ENCODE results near the gene VPS8.
"Not testable (repeated sequence)": the region's sequence is repeated elsewhere in the genome, so short reads cannot be mapped to it uniquely, and the experiment has no call there.

The VPS8 gene

DNA sequence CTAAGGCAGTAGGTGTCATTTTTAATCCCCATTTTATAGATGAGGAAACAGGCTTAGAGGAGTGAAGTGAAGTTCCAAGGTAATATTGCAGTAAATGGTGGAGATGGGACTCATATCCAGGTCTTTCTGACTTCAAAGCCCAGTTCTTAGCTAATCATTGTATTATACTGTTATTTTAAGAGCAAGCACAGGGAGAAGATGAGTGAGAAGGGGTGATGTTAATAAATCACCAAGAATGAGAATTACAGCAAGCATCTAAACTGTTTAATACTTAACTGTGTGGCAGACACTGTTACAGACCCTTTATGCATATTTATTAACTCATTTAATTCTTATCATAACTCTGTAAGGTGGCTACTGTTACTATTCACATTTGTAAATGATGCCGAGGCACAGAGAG lies 61.2 kb downstream of the VPS8 start:
- no peak for DNase-seq

DNA sequence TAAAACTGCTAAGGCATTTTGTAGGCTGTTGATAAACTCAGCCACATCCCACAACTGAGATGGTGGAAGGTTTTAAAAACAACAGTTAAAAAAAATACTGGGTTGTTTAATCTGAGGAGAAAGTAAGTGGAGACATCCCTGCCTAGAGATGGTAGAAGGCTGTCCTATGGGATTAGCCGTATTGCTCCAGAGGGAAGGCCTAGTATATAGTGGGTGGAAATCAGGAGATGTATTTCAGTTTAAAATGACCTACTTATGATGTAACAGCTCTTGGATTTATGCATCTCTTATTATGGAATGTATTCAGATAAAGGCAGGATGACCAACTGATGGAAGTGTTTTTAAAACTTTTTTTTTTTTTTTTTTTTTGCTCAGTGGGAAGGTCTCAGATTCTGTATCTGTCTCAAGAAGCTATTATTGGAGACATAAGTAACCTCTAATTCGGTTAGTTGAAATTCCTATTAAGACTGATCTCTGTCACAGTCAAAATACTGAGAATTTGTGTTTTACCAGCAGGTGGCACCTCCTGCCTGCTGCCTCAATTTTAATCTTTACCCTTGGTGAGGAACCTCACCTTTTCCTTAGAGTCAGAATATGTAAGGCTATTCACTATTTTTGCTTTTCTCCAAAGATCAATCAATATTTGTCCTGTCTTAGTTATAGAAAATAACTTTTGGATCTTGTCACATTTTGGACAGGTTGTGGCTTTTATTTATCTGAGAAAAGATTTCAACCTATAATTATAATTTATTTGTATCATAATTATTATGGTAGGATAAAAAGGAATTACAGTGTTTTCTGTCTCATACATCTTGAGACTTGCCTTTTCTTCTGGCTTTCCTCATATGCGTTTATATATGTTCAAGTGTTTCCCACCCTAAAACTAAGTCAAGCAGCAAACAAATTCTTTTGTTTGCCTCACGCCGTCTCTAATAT lies 63.0 kb downstream of the VPS8 start:
- DNase-seq, result peak; percentile 13 to 27 (median 17)

DNA sequence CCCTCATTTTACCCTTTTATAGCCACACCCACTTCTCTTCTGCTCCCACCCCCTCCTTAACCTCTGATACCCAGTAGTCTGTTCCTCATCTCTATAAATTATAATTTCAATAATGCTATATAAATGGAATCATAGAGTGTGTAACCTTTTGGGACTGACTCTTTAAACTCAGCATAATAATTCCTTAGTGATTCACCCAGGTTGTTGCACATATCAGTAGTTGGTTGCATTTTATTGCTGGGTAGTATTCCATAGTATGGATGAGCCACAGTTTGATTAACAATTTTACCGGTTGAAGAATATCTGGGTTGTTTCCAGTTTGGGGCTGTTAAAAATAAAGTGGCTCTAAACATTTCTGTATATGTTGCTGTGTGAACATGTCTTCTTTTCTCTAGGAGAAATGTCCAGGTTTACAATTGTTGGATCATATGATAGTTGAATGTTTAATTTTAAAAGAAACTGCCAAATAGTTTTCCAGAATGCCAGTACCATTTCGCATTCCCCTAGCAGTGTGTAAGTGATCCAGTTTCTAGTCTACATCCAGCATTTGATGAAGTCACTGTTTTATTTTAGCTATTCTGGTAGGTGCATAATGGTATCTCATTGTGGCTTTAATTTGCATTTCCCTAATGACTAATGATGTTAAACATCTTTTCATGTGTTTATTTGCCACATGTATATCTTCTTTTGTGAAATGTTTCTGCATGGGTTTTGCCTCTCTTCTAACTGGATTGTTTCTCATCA lies 68.5 kb downstream of the VPS8 start:
- DNase-seq, result no peak

DNA sequence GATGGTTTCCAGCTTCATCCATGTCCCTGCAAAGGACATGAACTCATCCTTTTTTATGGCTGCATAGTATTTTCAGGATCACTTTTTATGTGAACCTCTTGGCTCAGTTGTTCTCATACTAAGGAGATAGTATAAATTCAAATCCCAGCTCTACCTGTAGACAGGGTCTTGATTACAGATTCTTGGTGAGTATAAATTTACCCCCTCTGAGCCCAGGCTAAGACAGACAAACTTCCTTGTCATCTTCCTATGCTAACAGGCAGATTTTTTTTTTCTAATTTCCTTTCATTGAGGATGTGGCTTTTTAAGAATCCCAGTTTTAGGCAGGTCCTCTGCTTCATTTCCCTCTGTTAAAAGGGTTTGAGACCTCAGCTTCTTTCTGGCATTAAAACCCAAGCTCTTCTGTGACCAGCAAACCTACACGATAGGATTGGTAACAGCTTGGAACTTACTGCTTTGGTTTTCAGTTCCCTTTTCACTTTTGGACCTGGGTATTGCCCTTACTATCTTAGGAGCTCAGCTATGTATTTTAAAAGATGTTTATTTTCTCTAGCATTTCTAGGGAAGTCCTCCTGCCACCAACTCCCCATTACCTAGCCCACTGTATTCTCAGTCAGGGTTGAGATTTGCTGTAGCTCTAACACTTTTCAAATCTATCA lies 72.5 kb downstream of the VPS8 start:
- DNase-seq, result no peak

DNA sequence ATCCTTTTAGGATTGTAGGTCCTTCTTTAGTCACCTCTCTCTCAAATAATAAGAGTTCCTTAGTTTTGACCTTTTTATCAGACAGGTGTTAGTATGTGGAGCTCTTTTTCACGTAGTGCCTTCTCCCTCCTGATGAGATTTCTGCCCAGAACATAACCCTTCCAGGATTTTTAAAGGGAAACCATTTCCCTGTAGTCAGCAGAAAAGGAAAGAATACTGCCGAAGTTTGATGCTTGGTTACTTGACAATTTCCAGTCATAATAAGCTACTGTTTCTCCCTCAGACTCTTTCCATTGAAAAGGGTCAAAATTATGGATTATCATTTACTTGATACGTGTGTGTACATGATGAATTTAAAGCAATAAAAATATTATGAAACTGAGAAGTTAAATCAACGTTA lies 73.1 kb downstream of the VPS8 start:
- no peak for DNase-seq

DNA sequence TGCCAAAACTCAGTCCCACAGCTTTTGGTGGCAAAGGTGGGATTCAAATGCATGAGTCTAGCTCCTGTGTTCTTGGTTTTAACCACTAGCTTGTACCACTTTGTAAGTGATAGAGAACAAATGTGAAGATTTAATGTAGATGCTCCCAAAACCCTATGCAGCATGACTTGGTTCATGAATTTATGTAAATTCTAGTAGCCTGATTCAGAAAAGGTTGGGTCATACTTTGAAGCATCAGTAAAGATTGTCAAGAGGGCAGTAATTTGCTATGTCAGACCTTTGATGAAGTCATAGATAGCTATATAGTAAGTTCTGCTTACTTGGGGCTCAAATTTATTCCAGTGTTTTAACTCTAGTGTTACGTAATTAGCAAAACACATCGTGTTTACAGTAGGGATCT lies 75.6 kb downstream of the VPS8 start:
- no peak for DNase-seq

DNA sequence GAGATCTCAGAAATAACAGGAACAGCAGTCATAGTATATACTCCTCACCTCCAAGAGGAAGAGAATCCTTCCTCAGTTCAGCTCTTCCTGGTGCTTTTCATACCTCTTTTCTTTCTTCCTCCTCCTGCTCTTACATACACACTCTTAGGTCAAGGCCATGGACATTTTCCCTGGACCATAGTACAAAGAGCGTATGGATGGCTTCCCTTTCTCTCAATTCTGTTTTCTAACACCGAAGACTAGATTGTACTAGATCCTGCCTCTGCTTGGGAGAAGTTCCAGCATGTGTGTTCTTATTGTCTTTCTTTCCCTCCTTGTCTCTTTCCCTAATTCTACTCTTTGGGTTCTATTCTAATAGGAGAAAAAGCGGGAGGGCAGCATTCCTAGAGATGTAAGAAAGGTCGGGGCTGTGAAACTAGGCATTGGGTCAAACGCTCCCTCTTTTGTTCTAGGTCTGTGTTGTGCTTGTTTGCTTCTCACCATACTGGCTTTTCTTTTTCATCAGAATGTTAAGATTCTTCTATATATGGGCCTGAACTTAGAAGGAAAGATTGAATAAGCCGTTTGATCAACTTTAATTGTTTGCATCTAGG lies 77.4 kb downstream of the VPS8 start:
- DNase-seq, result no peak

DNA sequence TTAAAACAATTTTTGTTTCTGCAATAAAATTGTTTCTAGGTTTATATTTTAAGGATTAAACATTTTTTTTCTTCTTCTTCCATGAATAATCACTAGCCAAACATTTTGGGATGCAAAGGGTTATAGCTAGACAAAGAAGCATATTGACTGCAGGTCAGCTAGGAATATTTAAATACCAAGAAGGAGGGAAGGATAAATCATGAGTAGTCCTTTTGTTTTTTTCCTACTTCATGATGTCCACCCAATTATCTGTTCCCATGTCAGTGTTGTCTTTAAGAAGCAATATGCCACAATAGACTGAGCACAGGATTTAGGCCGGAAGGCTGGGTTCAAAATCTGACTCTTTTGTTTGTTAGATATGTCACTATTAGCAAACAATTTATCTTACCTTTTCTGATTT lies 82.1 kb downstream of the VPS8 start:
- DNase-seq, result no peak

DNA sequence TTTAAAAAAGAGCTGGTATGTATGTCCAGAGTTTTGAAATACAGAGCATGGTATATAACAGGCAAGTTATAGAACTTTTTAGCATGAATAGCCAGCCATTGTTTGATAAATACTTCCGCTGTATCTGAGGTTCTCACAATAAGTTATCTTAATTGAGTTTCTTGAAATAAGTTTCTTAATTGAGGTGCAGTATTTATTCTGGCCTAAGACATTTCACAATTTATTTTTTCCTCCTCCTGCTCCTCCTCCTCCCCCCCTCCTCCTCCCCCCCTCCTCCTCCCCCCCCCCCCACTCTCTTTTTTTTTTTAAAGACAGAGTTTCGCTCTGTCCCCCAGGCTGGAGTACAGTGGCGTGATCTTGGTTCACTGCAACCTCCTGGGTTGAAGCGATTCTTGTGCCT lies 83.4 kb downstream of the VPS8 start:
- no peak for DNase-seq

DNA sequence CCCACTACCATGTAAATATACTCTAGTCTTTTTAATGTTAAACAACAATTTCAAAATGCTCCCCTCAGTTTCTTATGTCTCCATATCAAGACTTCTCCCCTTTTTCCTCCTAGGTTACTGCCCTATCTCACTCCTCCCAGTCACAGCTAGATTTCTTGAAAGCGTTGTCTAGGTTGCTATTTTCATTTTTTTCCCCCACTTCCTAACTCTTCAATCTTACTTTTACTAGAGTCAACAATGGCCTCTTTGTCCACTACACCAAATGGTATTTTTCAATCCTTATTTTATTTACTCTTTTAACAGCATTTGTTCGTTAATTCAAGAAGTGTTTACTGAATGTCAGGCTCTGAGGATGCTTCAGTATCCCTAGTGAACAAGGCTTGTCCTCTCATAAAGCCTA lies 84.4 kb downstream of the VPS8 start:
- no peak for DNase-seq

DNA sequence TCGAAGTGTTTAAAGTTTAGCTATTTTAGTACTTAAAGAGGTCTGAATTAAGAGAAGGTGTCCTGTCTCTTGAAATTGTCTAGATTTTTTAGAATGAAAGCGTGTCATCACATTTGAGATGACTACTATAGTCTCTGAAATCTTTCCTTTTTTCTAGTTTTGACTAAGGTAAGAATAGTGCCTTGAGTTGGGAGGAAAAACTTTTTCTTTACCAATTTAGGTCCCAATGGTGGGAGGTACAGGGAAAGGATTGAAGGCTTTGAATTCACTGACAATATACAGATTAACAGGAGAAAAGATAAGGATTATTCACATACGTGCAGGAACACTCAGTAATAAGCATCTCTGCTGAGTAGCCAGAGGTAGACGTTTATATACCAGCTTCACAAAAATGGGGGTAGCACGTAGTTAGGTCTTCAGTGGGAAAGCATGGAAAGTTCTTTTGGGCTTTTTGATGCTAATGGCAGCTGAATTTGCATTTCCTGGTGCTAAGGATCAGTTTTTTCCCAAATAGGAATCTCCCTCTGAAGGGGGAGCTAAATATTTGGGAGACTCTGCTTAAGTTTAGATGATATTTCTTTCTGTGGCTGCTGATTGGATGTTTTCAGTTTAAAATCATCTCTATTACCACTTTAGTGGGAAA lies 88.1 kb downstream of the VPS8 start:
- no peak for DNase-seq

DNA sequence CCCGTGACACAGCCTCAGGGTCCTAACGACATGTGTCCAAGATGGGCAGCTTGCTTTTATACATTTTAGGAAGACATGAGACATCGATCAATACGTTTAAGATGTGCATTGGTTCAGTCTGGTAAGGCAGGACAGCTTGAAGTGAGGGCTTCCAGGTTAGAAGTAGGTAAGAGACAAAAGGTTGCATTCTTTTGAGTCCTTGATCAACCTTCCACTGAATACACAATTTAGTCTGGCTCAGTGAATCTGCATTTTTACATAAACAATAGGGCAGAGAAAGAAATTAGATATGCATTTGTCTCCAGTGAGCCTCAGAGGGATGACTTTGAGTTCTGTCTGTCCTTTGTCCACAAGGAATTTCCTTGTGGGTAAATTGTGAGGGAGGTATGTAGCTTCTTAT lies 95.1 kb downstream of the VPS8 start:
- DNase-seq, result not testable (repeated sequence)

DNA sequence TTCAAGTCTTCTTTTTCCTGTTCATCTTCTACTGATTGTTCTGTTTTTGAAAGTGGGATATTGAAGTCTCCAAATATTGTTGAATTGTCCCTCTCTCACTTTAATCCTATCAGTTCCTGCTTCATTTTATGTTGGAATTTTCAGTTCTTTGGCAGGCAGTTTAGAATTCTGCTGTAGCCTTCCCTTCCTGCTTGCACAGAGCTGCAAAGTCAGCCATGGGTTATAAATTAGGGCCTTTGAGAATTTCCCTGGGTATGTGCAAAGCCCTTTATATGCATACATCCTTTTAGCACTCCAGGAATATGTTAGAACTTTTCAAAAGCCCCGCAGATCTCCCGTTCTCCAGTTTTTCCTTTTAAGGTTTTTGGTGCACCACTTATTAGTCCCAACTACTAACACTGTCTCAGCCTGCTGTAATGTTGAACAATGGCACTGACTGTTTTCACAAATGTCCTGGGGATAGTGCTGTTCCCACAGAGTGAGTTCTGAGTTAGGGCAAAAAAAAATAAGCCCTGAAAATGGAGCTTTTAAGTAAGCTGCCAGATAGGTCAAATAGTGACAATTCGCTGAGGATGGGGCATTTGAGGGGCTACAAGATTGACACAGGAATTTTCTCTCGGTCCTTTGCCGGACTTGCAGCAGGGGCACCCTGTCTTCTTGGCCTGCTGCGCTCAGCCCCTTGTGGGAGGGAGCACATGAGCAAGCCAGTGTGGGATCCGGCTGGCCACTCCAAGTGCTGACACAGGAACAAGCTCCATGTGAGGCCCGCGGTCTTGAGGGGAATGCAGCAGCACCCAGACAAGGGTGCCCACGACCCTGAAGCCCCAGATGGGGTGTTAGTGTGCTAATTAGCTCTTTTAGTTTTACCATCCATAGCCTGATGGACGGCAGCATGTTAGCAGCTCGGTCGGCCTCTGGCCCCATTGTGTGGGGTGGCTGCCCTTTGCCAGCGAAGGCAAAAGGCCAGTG lies 96.0 kb downstream of the VPS8 start:
- DNase-seq, result no peak

DNA sequence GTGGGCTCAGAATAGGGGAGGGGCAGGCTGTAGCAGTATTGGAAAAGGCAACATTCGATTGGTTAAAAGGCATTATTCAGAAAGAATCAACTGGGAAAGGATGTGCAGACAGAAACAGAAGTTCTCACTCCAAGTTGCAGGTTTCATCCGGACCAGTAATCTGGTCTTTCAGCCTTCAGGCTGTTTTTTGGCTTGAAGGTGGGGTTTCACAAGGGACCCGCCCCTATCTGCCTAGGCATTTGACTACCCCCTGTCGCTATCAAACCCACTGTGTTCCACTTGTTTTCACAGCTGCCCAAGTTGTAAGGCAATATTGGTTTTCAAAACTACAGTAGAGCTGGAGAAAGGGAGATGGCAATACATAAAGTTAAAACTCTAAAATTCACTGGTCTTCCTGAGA lies 96.9 kb downstream of the VPS8 start:
- DNase-seq, result no peak

DNA sequence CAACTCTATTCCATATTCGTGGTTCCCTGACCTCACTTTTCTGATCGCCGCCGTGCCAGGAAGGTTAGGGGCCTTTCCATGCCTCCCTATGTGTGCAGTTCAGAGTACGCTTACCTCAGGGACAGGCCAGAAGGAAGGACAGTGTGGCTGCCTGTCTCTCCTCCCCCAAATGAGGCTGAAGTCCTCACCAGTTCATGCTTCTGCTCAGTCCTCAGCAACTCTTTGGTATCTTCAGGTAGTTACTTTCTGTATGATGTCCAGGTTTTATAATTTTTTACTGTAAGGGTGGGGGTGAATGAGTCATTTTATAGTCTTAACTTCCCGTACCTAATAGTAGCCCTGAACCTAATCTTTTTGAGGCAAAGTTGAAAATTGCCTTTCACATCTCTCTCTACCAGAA lies 98.7 kb downstream of the VPS8 start:
- DNase-seq, result no peak

DNA sequence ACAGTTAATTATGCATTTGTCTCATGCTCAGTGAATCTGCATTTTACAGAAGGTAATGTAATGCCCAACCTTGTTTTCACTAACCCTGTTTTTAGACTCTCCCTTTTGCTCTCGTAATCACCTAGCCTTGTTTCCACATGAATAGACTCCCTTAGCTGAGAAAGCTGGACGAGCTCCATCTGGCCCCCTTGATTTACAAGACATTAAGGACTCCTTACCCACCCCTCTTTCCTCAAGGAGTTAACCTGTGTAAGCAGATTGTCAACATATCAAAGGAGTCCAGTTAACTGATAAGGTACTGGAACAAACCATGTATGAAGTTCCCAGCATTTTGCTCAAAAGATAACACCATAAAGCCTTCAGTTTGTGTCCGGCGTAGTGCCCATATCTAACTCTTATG lies 99.6 kb downstream of the VPS8 start:
- no peak for DNase-seq

DNA sequence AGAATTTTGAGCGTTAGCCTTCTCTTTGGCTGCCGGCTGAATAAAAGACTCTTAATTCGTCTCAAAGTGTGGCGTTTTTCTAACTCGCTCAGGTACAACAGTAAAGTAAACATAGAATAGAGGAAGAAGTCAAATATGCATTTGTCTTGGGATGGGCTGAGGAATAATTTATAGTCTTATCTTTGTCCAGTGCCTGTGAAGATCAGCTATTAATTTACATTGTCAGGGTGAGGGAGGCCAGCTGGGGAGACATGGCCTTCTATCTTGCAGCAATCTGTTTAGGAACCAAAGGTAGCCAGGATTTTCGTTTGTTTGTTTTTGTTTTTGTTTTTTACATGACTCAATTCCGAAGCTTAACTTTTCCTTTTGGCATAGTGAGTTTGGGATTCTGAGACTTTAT lies 100.2 kb downstream of the VPS8 start:
- no peak for DNase-seq

DNA sequence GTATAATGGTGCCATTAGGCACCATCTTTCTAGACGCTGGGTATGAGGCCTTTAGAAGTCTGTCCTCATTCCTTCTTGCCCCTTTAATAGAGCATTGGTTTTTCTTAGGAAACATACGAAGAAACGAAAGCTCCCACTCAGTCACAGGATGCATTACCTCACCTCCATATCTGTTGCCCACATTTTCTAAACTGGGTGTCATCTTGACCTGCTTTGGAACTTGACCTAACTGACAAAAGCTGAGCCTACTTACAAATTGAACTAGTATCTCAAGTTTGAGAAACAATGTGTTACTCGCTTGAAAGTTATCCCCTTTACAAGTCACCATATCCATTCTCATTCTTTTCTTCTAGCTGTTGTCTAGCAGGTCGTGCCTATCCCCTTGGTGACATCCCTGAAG lies 102.7 kb downstream of the VPS8 start:
- DNase-seq, result no peak

DNA sequence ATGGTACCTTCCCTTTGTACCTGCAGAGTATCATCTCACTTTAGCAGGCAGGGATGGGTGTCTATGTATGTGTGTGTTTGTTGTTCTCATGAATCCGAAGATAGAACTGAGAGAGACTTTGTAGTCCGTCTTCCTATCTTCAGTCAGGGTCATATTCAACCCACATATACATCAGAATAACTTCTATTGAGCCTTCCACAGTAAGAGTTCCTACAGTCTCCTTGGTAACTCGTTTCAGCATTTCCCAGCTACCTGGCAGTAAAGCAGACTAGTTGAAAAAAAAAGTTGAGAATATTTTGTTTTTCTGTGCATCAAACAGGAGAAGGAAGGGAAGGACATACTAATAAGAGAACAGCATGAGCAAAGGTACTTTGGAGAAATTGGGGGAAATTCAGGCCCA lies 106.8 kb downstream of the VPS8 start:
- DNase-seq, result no peak

DNA sequence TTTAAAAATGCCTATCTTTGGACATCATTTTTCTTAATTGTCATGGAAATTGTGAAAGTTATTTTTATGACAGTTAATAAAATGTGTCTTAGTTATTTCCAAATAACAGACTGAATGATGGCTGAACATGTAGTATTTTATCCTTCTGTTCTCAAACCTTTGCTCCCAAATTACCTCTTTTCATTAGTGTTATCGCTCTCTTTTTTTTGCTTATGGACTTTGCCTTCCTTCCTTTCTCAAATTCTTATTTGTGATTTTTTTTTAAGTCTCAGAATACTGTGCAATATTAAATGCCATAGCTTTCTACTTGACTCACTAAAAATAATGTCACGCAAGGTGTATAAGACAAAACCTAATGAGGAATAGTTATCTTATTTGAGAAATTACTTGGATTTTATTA lies 107.7 kb downstream of the VPS8 start:
- no peak for DNase-seq

DNA sequence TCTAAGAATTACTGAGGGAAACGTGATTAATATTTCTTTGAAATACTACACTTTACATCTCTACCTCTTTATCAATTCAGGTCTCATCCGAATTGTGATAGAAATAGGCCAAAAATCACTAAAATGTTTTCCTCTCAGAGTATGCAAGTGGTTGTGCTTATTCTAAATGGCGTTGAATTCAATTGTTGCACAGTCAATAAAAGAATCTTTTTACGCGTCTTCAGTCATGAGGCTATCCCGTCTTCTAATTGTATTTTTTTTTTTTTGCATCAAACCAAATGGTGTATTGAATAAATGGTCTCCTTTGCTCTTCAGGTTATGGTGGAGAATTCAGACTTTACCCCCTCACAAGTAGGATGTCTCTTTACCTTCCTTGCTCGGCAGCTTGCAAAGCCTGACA lies 112.6 kb downstream of the VPS8 start:
- DNase-seq, result no peak
